ENCODE data around the gene ZNF618. TPM values are rescaled to one million over a fixed set of nuclear protein-coding genes. Genes with fewer than 3 reads are reported as not detected.

ZNF618 gene
- polyA plus RNA-seq, 1 experiment, result 8.7 TPM

DNA sequence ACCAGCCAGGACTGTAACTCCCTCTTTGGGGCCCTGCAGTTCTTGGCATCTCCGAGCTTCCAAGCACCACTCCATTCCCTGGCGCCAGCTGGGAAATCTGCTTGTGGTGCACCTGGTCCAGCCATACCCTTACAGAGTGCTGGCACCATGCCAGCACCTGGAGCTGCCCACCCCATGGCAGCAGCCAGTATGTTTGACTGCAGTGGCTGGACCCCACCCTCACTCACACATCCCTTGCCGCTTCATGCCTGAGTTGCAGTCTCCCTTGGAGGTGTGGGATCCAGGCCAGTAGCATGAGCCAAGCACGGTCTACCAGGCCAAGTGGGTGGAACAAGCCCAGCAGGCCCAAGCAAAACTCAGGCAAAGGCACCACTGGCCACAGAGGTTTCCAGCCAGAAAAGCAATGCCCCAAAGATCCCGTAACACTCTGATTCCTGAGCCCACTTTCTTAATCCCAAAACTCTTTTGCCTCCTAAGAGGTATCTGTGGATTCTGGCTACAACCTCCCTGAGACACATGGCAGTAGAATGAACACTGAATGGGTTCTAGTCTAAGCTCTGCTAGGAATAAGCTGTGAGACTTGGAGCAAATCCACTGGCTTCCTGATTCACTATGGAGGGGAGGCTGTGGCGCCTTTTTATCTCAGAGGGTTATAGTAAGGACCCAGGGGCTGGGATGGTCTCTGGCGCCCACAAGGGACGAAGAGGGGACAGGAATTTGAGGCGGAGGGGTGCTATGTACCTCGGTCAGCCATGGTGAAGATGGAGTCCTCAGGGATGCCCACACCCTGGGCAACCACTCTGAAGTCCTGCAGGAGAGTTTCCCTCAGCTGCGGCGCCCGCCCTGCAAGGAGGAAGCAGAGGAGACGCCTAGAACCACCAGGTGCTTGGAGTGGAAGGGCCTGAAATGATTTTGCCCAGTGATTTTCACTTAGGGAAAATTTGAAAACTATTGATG, 196.4 kb downstream of the ZNF618 start:
- ChIA-PET POLR2A (no interaction called here), CTCF (interaction anchor here (1.0 to 1.4 kb wide), 2 partner anchors 10 to 33 kb away, joined by 3 to 9 read pairs; no protein-coding TSS in a partner anchor)
- Histone ChIP-seq H3K27me3 (ENCODE audit: control insufficient read depth, insufficient read depth, low read length) (peaks cover 36% of the 10 kb centered on the region), H3K4me3 (ENCODE audit: low read depth, low read length) (no peak overlapping the region), H3K27ac (ENCODE audit: low read depth, low read length) (no peak overlapping the region), H3K9me3 (ENCODE audit: control insufficient read depth, insufficient read depth, low read length) (peaks cover 6% of the 10 kb centered on the region; the same call in 1 of the 2 replicates)
- TF ChIP-seq, protein P1, sequence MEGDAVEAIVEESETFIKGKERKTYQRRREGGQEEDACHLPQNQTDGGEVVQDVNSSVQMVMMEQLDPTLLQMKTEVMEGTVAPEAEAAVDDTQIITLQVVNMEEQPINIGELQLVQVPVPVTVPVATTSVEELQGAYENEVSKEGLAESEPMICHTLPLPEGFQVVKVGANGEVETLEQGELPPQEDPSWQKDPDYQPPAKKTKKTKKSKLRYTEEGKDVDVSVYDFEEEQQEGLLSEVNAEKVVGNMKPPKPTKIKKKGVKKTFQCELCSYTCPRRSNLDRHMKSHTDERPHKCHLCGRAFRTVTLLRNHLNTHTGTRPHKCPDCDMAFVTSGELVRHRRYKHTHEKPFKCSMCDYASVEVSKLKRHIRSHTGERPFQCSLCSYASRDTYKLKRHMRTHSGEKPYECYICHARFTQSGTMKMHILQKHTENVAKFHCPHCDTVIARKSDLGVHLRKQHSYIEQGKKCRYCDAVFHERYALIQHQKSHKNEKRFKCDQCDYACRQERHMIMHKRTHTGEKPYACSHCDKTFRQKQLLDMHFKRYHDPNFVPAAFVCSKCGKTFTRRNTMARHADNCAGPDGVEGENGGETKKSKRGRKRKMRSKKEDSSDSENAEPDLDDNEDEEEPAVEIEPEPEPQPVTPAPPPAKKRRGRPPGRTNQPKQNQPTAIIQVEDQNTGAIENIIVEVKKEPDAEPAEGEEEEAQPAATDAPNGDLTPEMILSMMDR (IDR thresholded peaks at IDR 0.05; ENCODE audit: low read depth, low read length), result no peak
- DNase-seq (ENCODE audit: low read depth, low spot score), result no peak

DNA sequence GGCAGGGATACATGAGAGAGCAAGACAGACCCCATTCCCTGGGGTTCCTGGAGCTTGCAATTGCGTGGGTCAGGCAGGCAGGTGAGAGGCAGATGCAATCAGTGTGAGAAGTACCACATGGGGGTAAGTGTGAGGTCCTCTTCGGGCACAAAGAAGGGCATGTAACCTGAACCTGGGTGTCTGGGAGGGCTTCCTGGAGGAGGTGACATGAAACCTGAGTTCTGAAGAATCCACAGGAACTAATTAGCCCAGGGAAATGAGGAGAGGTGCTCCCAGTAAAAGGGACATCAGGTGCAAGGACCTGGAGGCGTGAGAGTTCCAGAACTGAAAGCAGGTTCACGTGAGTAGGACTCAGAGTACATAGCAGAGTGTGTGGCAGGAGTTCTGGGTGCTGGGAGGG, 199.5 kb downstream of the ZNF618 start:
- TF ChIP-seq, protein P1 (IDR thresholded peaks at IDR 0.05; ENCODE audit: low read depth, low read length), result no peak
- H3K27me3 ChIP-seq (ENCODE audit: control insufficient read depth, insufficient read depth, low read length), result peaks cover 33% of the 10 kb centered on the region
- peaks cover 6% of the 10 kb centered on the region; the same call in 1 of the 2 replicates for H3K9me3 ChIP-seq (ENCODE audit: control insufficient read depth, insufficient read depth, low read length)
- POLR2A ChIA-PET, result no interaction called here
- H3K4me3 ChIP-seq (ENCODE audit: low read depth, low read length), result no peak overlapping the region
- no peak for DNase-seq (ENCODE audit: low read depth, low spot score)
- no peak overlapping the region for H3K27ac ChIP-seq (ENCODE audit: low read depth, low read length)
- CTCF ChIA-PET, result interaction anchor here (1.0 kb wide), 1 partner anchor 32 kb away, joined by 3 read pairs; no protein-coding TSS in a partner anchor

DNA sequence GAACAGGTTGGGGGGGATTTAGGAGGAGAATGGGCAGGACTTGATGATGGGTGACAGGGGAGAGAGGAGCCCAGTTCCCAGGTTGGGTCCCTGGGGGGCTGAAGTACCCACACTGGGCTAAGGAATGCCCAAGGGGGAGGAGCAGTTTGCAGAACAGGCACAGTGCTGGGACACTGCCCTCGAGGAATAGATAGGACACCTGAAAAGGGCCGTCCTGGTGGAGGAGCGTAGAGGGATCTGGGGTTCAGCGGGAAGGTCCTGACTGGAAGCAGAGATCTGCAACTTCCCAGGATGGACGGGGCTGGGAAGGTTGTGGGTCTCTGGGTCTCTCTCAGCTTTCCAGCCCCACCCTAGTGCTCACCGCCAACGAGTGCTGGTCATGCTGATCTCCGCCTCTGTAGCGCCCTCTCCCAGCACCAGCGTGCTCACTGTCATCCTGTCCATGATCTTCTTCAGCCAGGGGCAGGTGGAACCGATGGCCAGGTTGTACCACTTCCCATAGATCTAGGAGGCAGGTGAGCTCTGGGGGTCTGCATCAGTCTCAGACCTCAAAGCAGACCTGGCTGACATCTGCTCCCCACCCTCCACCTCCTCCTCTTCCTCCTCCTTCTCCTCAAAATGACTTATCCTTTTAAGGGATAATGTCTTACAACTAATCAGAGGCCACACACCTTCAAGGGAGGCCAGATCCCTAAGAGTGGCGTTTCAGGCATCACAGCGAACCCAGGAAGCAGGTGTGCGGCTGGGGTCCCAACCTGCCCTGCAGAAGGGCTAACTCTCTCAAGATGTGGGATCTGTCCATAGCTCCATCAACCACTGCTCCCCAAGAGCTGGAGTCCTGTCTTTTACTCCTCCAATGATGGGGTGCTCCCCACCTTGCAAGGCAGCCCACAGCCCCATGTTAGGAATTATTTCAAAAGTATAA, 200.4 kb downstream of the ZNF618 start:
- Histone ChIP-seq H3K4me3 (ENCODE audit: low read depth, low read length) (no peak overlapping the region), H3K27me3 (ENCODE audit: control insufficient read depth, insufficient read depth, low read length) (peaks cover 33% of the 10 kb centered on the region), H3K9me3 (ENCODE audit: control insufficient read depth, insufficient read depth, low read length) (peaks cover 1% of the 10 kb centered on the region; the same call in 1 of the 2 replicates), H3K27ac (ENCODE audit: low read depth, low read length) (no peak overlapping the region)
- POLR2A ChIA-PET, result no interaction called here
- no peak for DNase-seq (ENCODE audit: low read depth, low spot score)
- TF ChIP-seq, protein P1 (IDR thresholded peaks at IDR 0.05; ENCODE audit: low read depth, low read length), result no peak
- CTCF ChIA-PET, result no interaction called here

DNA sequence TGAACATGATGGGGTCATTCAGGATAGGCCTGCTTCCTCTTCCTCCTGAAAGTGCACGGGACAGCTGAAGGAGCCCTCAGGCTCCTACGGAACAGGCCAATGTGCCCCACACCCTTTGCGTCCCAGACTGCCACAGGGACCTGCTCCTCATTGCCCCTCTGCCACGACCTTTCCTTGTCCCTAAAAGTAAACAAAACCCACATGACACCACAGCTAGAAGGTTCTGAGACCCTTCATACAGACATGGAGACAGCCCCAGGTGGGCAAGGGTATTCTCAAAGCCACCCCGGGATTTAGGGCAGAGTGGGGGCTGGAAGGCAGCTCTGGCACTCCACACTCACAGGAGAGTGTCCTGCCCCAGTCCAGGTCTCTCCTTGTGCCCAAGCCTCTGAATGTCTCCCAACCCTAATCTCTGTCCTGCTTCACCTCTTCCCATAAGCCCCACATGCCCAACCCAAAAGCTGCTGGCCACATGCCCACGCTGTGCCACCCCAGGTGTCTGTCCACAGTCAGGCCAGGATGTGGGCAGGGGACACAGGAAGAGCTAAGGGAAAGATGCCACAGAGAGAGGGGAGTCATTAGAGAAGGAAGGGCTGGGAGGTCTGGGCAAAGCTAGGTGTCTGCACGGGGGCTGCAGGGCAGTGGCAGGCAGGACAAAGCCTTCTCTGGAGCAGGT, 201.2 kb downstream of the ZNF618 start:
- ChIA-PET CTCF (interaction anchor here (0.5 to 1.4 kb wide), 2 partner anchors 77 to 214 kb away, joined by 5 to 8 read pairs; no protein-coding TSS in a partner anchor), POLR2A (no interaction called here)
- DNase-seq (ENCODE audit: low read depth, low spot score), result no peak
- Histone ChIP-seq H3K4me3 (ENCODE audit: low read depth, low read length) (no peak overlapping the region), H3K9me3 (ENCODE audit: control insufficient read depth, insufficient read depth, low read length) (no peaks in the 10 kb centered on the region), H3K27me3 (ENCODE audit: control insufficient read depth, insufficient read depth, low read length) (peaks cover 33% of the 10 kb centered on the region), H3K27ac (ENCODE audit: low read depth, low read length) (no peak overlapping the region)
- TF ChIP-seq, protein P1 (IDR thresholded peaks at IDR 0.05; ENCODE audit: low read depth, low read length), result no peak
